Small intestine (tissue), 7 donors: Measurements from ENCODE around the gene TSR1. TPM values are rescaled to one million over a fixed set of nuclear protein-coding genes. Genes with fewer than 3 reads are reported as not detected.

Source experiments
- DNase-seq, 2 donors: peaks; one replicate each; pipeline versions ENCODE4 v3.0.0 to v3.0.0-alpha.2; 2013
- FAIRE-seq: peaks from 2 replicates; lab custom pipeline; 2012; peaks lifted over from hg19 to GRCh38; lab: Jason Lieb, UNC
- H3K27ac ChIP-seq, 3 donors: one replicate each; pipeline ENCODE4 v1.5.1; 2013; ENCODE audit warnings: low read length in 2 of 3, mild to moderate bottlenecking in 2 of 3, control low read depth in 1 of 3, inconsistent platforms in 1 of 3, low read depth in 1 of 3, moderate library complexity in 1 of 3
- H3K27me3 ChIP-seq, 3 donors: one replicate each; pipeline ENCODE4 v1.6.1; 2013; ENCODE audit warnings: low read length in 3 of 3, inconsistent platforms in 1 of 3; ENCODE audit not compliant: control insufficient read depth in 3 of 3, insufficient read depth in 3 of 3
- H3K36me3 ChIP-seq, 3 donors: one replicate each; pipeline ENCODE4 v1.6.1; 2013; ENCODE audit warnings: low read length in 3 of 3, inconsistent platforms in 1 of 3, low read depth in 1 of 3, mild to moderate bottlenecking in 1 of 3, moderate library complexity in 1 of 3; ENCODE audit not compliant: control insufficient read depth in 3 of 3, insufficient read depth in 2 of 3
- H3K4me1 ChIP-seq, 3 donors: one replicate each; pipeline ENCODE4 v1.6.1; 2013; ENCODE audit warnings: low read length in 2 of 3, inconsistent platforms in 1 of 3, low read depth in 1 of 3, mild to moderate bottlenecking in 1 of 3, moderate library complexity in 1 of 3; ENCODE audit not compliant: control insufficient read depth in 3 of 3, insufficient read depth in 2 of 3
- H3K4me3 ChIP-seq, 3 donors: one replicate each; pipeline ENCODE4 v1.5.1; 2013; ENCODE audit warnings: low read length in 3 of 3, control low read depth in 1 of 3, inconsistent platforms in 1 of 3, low read depth in 1 of 3, mild to moderate bottlenecking in 1 of 3, moderate library complexity in 1 of 3
- H3K9me3 ChIP-seq, 2 donors: one replicate each; pipeline ENCODE4 v1.6.1; 2013; ENCODE audit warnings: low read depth in 1 of 2, low read length in 1 of 2; ENCODE audit not compliant: control insufficient read depth in 2 of 2, insufficient read depth in 1 of 2
- WGBS, 3 donors: extraction: QIAGEN DNeasy Blood & Tissue Kit; methylation state at CpG; one replicate each; pipeline ENCODE4 v1.1.7; 2013; 5-methylcytosine and 5-hydroxymethylcytosine counted together
- polyA plus RNA-seq, 4 donors: library from polyadenylated mRNA; stranded (reverse) in 3 of 4; unstranded in 1 of 4; fragments of 200-250 nt in 3 of 4; fragments of 120-200 nt in 1 of 4; gene quantifications; one replicate each; pipeline versions ENCODE4 v1.2.1 to v1.2.3, GENCODE V29; 2013
- donor health status: healthy with polysubstance abuse.
- donor health status: control.
- donor health status: control.
- donor health status: Bipolar disorder and iron deficiency.
- donor health status: healthy.

The TSR1 gene
- polyA plus RNA-seq, 4 donors: 4.5 to 20.8 (median 11.7) TPM

GRCh38 chr17:2364763-2365116, 28.5 kb upstream of the TSR1 start:
- peaks cover 0 to 1% (median under 1%) of the 10 kb centered on the region in 3 donors for H3K4me1 ChIP-seq
- no peak for DNase-seq
- peaks cover 2 to 85% (median 2%) of the 10 kb centered on the region in 3 donors for H3K36me3 ChIP-seq
- no peak overlapping the region for H3K27ac ChIP-seq
- no peaks in the 10 kb centered on the region for H3K9me3 ChIP-seq
- no peaks in the 10 kb centered on the region for H3K27me3 ChIP-seq
- WGBS, 3 donors: 90 to 94% (median 90%) methylated on average over 12 of the region's 12 CpGs
- no peak for FAIRE-seq
- no peak overlapping the region for H3K4me3 ChIP-seq

DNA sequence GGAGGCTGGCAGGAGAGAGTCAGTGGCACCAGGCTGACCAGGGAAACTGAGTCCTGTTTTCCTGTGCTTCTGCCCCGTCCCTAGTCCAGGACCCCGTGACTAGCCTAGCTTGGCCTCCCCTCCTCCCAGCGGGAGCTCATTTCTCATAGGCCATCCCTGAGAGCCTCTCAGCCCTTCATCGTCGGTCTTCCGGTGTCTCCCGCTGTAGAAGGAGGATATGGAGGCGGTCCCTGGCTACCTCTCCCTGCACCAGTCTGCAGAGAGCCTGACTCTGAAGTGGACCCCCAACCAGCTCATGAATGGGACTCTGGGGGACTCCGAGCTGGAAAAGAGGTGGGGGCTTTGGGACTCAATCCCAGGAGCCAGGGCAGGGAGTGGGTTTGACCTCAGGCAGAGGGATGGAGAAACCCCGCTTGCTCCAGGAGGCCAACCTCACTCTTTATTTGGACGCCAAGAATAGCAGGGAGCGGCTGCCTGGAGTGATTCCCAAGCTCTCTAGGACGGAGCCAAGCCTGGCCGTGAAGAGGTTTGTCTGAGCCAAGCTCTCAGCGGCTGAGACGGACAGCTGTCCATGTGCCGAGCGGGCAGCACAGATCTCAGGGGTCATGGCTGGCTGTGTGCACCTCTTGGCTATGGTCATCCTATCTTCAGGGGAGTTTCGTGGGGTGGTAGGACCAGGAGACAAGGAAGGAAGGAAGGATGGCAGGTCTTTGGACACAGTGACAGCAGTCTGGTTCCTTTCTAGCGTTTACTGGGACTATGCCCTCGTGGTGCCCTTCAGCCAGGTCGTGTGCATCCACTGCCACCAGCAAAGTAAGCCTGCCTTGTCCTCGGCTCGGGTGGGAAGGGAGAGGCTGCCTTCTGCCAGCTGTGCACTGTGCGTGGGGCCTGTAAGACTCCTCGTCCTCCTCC, 27.9 kb upstream of the TSR1 start:
- H3K9me3 ChIP-seq: no peaks in the 10 kb centered on the region
- H3K36me3 ChIP-seq: peaks cover 2 to 83% (median 2%) of the 10 kb centered on the region in 3 donors
- DNase-seq (no peak), FAIRE-seq (no peak)
- H3K27ac ChIP-seq: no peak overlapping the region
- WGBS, 3 donors: 75 to 92% (median 87%) methylated on average over 24 to 26 of the region's 26 CpGs
- H3K27me3 ChIP-seq: no peaks in the 10 kb centered on the region
- no peak overlapping the region for H3K4me3 ChIP-seq
- peaks cover 0 to 7% (median 2%) of the 10 kb centered on the region in 3 donors for H3K4me1 ChIP-seq

GRCh38 chr17:2363318-2363717, 27.1 kb upstream of the TSR1 start:
- Histone ChIP-seq H3K4me3 (no peak overlapping the region), H3K27me3 (no peaks in the 10 kb centered on the region), H3K27ac (no peak overlapping the region), H3K9me3 (no peaks in the 10 kb centered on the region), H3K4me1 (peaks cover 0 to 9% (median 2%) of the 10 kb centered on the region in 3 donors), H3K36me3 (peaks cover 2 to 79% (median 2%) of the 10 kb centered on the region in 3 donors)
- FAIRE-seq (no peak), DNase-seq (no peak)
- 95 to 98% (median 96%) methylated on average over 21 of the region's 21 CpGs for WGBS, 3 donors

- DNase-seq: no peak
- no peaks in the 10 kb centered on the region for H3K27me3 ChIP-seq
- FAIRE-seq: no peak
- no peak overlapping the region for H3K27ac ChIP-seq
- H3K36me3 ChIP-seq: peaks cover 2 to 79% (median 2%) of the 10 kb centered on the region in 3 donors
- 96 to 99% (median 98%) methylated on average over 10 to 14 of the region's 14 CpGs for WGBS, 3 donors
- H3K4me1 ChIP-seq: peaks cover 0 to 9% (median 2%) of the 10 kb centered on the region in 3 donors
- H3K4me3 ChIP-seq: no peak overlapping the region
- no peaks in the 10 kb centered on the region for H3K9me3 ChIP-seq
Measured at GRCh38 chr17:2362881-2363280, 26.6 kb upstream of the TSR1 start.

GRCh38 chr17:2362416-2362815, 26.2 kb upstream of the TSR1 start:
- no peak for FAIRE-seq
- WGBS, 3 donors: 91 to 95% (median 94%) methylated on average over 19 of the region's 19 CpGs
- H3K27me3 ChIP-seq: no peaks in the 10 kb centered on the region
- no peak overlapping the region for H3K4me3 ChIP-seq
- H3K36me3 ChIP-seq: peaks cover 2 to 77% (median 2%) of the 10 kb centered on the region in 3 donors
- DNase-seq: no peak
- no peaks in the 10 kb centered on the region for H3K9me3 ChIP-seq
- peaks cover 0 to 9% (median 2%) of the 10 kb centered on the region in 3 donors for H3K4me1 ChIP-seq
- H3K27ac ChIP-seq: no peak overlapping the region

- no peaks in the 10 kb centered on the region for H3K9me3 ChIP-seq
- H3K27ac ChIP-seq: no peak overlapping the region
- H3K36me3 ChIP-seq: peaks cover 2 to 77% (median 2%) of the 10 kb centered on the region in 3 donors
- no peak for DNase-seq
- no peak for FAIRE-seq
- 97 to 98% (median 98%) methylated on average over 20 of the region's 20 CpGs for WGBS, 3 donors
- H3K4me3 ChIP-seq: no peak overlapping the region
- H3K4me1 ChIP-seq: peaks cover 0 to 9% (median 2%) of the 10 kb centered on the region in 3 donors
- no peaks in the 10 kb centered on the region for H3K27me3 ChIP-seq
Measured at GRCh38 chr17:2362016-2362415, 25.8 kb upstream of the TSR1 start.

DNA sequence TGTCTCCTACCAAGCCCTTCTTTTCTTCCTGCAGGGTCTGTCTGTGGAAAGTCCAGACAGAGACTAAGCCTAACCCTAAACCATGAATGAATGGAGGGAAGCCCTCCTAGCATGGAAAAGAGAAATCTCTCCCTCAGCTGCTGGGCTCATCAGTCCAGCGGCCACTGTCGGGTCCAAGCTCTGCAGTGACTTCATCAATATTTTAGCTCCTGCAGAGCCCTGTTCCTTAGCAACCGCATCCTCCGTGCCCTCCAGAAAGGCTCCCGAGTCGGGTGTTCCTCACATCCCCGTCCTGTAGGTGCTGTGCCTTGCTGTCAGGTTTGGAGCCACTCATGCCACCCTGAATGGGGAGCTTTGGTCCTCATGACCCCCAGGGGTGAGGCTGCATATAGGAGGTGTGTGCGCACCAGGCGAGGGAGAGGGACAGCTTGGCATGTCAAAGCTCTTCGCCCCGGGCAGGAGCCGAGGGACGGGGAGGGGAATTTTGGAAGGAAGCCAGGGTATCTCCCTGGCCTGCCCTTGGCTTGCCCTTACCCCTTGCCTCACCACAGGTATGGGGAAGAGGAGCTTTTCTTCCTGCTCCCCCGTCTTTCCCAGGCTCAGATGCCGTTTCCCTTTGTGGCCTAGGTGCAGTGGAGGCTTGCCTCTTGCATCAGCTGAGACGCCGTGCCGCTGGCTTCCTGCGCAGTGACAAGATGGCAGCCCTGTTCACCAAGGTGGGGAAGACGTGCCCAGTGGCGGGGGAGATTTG, 24.9 kb upstream of the TSR1 start:
- no peaks in the 10 kb centered on the region for H3K27me3 ChIP-seq
- no peak overlapping the region for H3K27ac ChIP-seq
- WGBS, 3 donors: 65 to 79% (median 76%) methylated on average over 14 to 21 of the region's 21 CpGs
- H3K4me3 ChIP-seq: no peak overlapping the region
- DNase-seq (no peak), FAIRE-seq (no peak)
- peaks cover 0 to 9% (median 2%) of the 10 kb centered on the region in 3 donors for H3K4me1 ChIP-seq
- H3K36me3 ChIP-seq: peaks cover 2 to 71% (median 2%) of the 10 kb centered on the region in 3 donors
- H3K9me3 ChIP-seq: no peaks in the 10 kb centered on the region

GRCh38 chr17:2357931-2358434, 21.7 kb upstream of the TSR1 start:
- Histone ChIP-seq H3K27me3 (no peaks in the 10 kb centered on the region), H3K4me1 (peaks cover 0 to 9% (median 2%) of the 10 kb centered on the region in 3 donors), H3K36me3 (peaks cover 0 to 40% (median 0%) of the 10 kb centered on the region in 3 donors), H3K27ac (no peak overlapping the region), H3K9me3 (no peaks in the 10 kb centered on the region), H3K4me3 (no peak overlapping the region)
- DNase-seq (no peak), FAIRE-seq (no peak)
- 91 to 93% (median 92%) methylated on average over 10 of the region's 10 CpGs for WGBS, 3 donors
